GM18526 (cell line): ENCODE data around the gene SAMHD1.

Experiments
- POLR2A ChIP-seq: IDR thresholded peaks from 3 replicates; pipeline ENCODE4 v1.6.1; 2011; ENCODE audit not compliant: insufficient read length; ENCODE audit errors: extremely low read depth

Gene SAMHD1

GRCh38 chr20:36881331-36881730 lies 70.2 kb downstream of the SAMHD1 start:
- TF ChIP-seq POLR2A: no peak

- no peak for TF ChIP-seq POLR2A
Measured at GRCh38 chr20:36880741-36881250, 70.7 kb downstream of the SAMHD1 start.

- TF ChIP-seq POLR2A: no peak
Measured at GRCh38 chr20:36878941-36879340, 72.6 kb downstream of the SAMHD1 start.

- no peak for TF ChIP-seq POLR2A
Measured at GRCh38 chr20:36876473-36876833, 75.1 kb downstream of the SAMHD1 start.

GRCh38 chr20:36875702-36876472 lies 75.6 kb downstream of the SAMHD1 start, which contains the start of gene TLDC2:
Gene TLDC2, plus strand, starts transcription at chr20:36876138. Its CDS starts 37 bp downstream, at chr20:36876175.
- TF ChIP-seq POLR2A: no peak

GRCh38 chr20:36873498-36874189 lies 77.9 kb downstream of the SAMHD1 start:
- no peak for TF ChIP-seq POLR2A

- TF ChIP-seq POLR2A: no peak
Measured at GRCh38 chr20:36872852-36873251, 78.7 kb downstream of the SAMHD1 start.

GRCh38 chr20:36871640-36872570 lies 79.6 kb downstream of the SAMHD1 start:
- no peak for TF ChIP-seq POLR2A

GRCh38 chr20:36866681-36867495 lies 84.6 kb downstream of the SAMHD1 start:
- peak; percentile 22 for TF ChIP-seq POLR2A

- TF ChIP-seq POLR2A: no peak
Measured at GRCh38 chr20:36866164-36866563, 85.3 kb downstream of the SAMHD1 start.

- no peak for TF ChIP-seq POLR2A
Measured at GRCh38 chr20:36865861-36866149, 85.7 kb downstream of the SAMHD1 start.

GRCh38 chr20:36865076-36865860 lies 86.2 kb downstream of the SAMHD1 start:
- no peak for TF ChIP-seq POLR2A

- TF ChIP-seq POLR2A: no peak
Measured at GRCh38 chr20:36862857-36863668, 88.4 kb downstream of the SAMHD1 start.
